CD14-positive monocyte (primary cell): ENCODE measurements around the gene IGHMBP2. TPM values are rescaled to one million over a fixed set of nuclear protein-coding genes. Genes with fewer than 3 reads are reported as not detected.
"Not testable (repeated sequence)": the region's sequence is repeated elsewhere in the genome, so short reads cannot be mapped to it uniquely, and the experiment has no call there.

Experiments used
- DNase-seq, 3 donors: peaks; one replicate each; pipeline ENCODE4 v3.0.0-alpha.2; 2011 to 2022
- H2AFZ ChIP-seq: 2 replicates; pipeline ENCODE4 v1.6.0; 2012; ENCODE audit warnings: mild to moderate bottlenecking, low read depth, low read length, inconsistent platforms; ENCODE audit not compliant: insufficient read depth, poor library complexity, severe bottlenecking
- H3K27ac ChIP-seq, 2 donors: 1 replicate in 1 of 2; 2 replicates in 1 of 2; pipeline ENCODE4 v1.5.1; 2012 to 2013; ENCODE audit warnings: low read length in 2 of 2, control low read depth in 1 of 2, inconsistent platforms in 1 of 2, low read depth in 1 of 2, mild to moderate bottlenecking in 1 of 2
- H3K27me3 ChIP-seq, 2 donors: one replicate each; pipeline versions ENCODE4 v1.6.0 to v1.6.1; 2011 to 2013; ENCODE audit warnings: low read length in 2 of 2; ENCODE audit not compliant: control insufficient read depth in 2 of 2, insufficient read depth in 2 of 2
- H3K36me3 ChIP-seq, 2 donors: replicated peaks in 1 of 2; 1 replicate in 1 of 2; 2 replicates in 1 of 2; pipeline versions ENCODE4 v1.5.1 to v1.6.1; 2012 to 2013; ENCODE audit warnings: low read length in 2 of 2, control low read depth in 1 of 2, inconsistent platforms in 1 of 2, mild to moderate bottlenecking in 1 of 2; ENCODE audit not compliant: insufficient read depth in 2 of 2, control insufficient read depth in 1 of 2
- H3K4me1 ChIP-seq, 2 donors: 1 replicate in 1 of 2; 2 replicates in 1 of 2; pipeline versions ENCODE4 v1.5.1 to v1.6.1; 2012 to 2013; ENCODE audit warnings: low read length in 2 of 2, control low read depth in 1 of 2, inconsistent platforms in 1 of 2, mild to moderate bottlenecking in 1 of 2, moderate library complexity in 1 of 2; ENCODE audit not compliant: insufficient read depth in 2 of 2, control insufficient read depth in 1 of 2
- H3K4me2 ChIP-seq: replicated peaks from 2 replicates; pipeline ENCODE3; 2012; ENCODE audit warnings: low read length, moderate library complexity, mild to moderate bottlenecking; ENCODE audit not compliant: poor library complexity, severe bottlenecking; ENCODE audit errors: extremely low read depth
- H3K4me3 ChIP-seq, 3 experiments: fragments of 200-600 bp in 1 of 3; sonication (generic) in 1 of 3; replicated peaks in 1 of 3; 1 replicate in 2 of 3; 2 replicates in 1 of 3; pipeline ENCODE4 v1.5.1; 2011 to 2013; ENCODE audit warnings: low read length in 3 of 3, mild to moderate bottlenecking in 3 of 3, control low read depth in 2 of 3, low read depth in 2 of 3, inconsistent platforms in 1 of 3, moderate library complexity in 1 of 3
- H3K79me2 ChIP-seq: 2 replicates; pipeline ENCODE4 v1.6.0; 2012; ENCODE audit warnings: mild to moderate bottlenecking, control low read depth, inconsistent platforms, low read length, moderate library complexity; ENCODE audit not compliant: insufficient read depth
- H3K9ac ChIP-seq: 2 replicates; pipeline ENCODE4 v1.6.0; 2017; ENCODE audit warnings: low read length, mild to moderate bottlenecking; ENCODE audit not compliant: insufficient read depth, poor library complexity, severe bottlenecking
- H3K9me3 ChIP-seq, 2 donors: replicated peaks in 1 of 2; 1 replicate in 1 of 2; 2 replicates in 1 of 2; pipeline versions ENCODE4 v1.5.1 to v1.6.1; 2012 to 2013; ENCODE audit warnings: low read length in 2 of 2, control low read depth in 1 of 2; ENCODE audit not compliant: control insufficient read depth in 1 of 2, insufficient read depth in 1 of 2
- H4K20me1 ChIP-seq: 2 replicates; pipeline ENCODE4 v1.6.0; 2012; ENCODE audit warnings: mild to moderate bottlenecking, low read length, control low read depth, moderate library complexity; ENCODE audit not compliant: insufficient read depth
- H3K27ac Mint-ChIP-seq, 7 donors: one replicate each; pipeline ENCODE4 v1.8.0; 2020; ENCODE audit warnings: mild to moderate bottlenecking in 7 of 7, mixed read lengths in 7 of 7, moderate library complexity in 6 of 7, inconsistent platforms in 2 of 7
- H3K27me3 Mint-ChIP-seq, 3 donors: one replicate each; pipeline ENCODE4 v1.8.0; 2021 to 2022; ENCODE audit warnings: low read depth in 3 of 3, mild to moderate bottlenecking in 3 of 3, mixed read lengths in 3 of 3, moderate library complexity in 3 of 3, inconsistent platforms in 1 of 3
- H3K36me3 Mint-ChIP-seq, 2 donors: one replicate each; pipeline ENCODE4 v1.8.0; 2020; ENCODE audit warnings: mixed read lengths in 2 of 2, inconsistent platforms in 1 of 2, mild to moderate bottlenecking in 1 of 2
- H3K4me1 Mint-ChIP-seq: one replicate; pipeline ENCODE4 v1.8.0; 2020; ENCODE audit warnings: mild to moderate bottlenecking, mixed read lengths
- H3K4me3 Mint-ChIP-seq, 2 donors: one replicate each; pipeline ENCODE4 v1.8.0; 2020; ENCODE audit warnings: mild to moderate bottlenecking in 2 of 2, mixed read lengths in 2 of 2, moderate library complexity in 1 of 2
- H3K9me3 Mint-ChIP-seq, 7 donors: one replicate each; pipeline ENCODE4 v1.8.0; 2020 to 2022; ENCODE audit warnings: mixed read lengths in 7 of 7, mild to moderate bottlenecking in 6 of 7, moderate library complexity in 6 of 7, inconsistent platforms in 2 of 7
- WGBS: methylation state at CpG from one replicate; pipeline ENCODE4 v1.1.5; 2013; ENCODE audit warnings: missing lambda C conversion rate; ENCODE audit not compliant: insufficient coverage; 5-methylcytosine and 5-hydroxymethylcytosine counted together
- intact Hi-C, 2 donors: fragments of 100-400 bp; cut with micrococcal nuclease; formaldehyde crosslinking; loops; one replicate each; pipeline versions ENCODE4 v1.15.0 to v1.15.1; 2023
- polyA plus RNA-seq, 3 donors: library from polyadenylated mRNA; depleted of rRNA in 1 of 3; unstranded in 2 of 3; stranded (reverse) in 1 of 3; fragments of 300-500 nt in 2 of 3; fragments of >200 nt in 1 of 3; fragmentation: Illumina TruSeq in 2 of 3; gene quantifications; 1 replicate in 2 of 3; 2 replicates in 1 of 3; pipeline ENCODE4 v1.2.3, GENCODE V29; 2012 to 2021
- TF ChIP-seq, protein P1 (sequence below): fragments of 200-600 bp; IDR thresholded peaks from one replicate; pipeline ENCODE4 v1.8.0; 2022; ENCODE audit warnings: antibody characterized with exemption, mild to moderate bottlenecking

IGHMBP2 gene
- polyA plus RNA-seq, 3 donors = 3.9 to 14.9 (median 6.0) TPM

- Mint-ChIP-seq H3K27ac (peak overlapping the region in 2 of 7 donors; percentile 19 to 30), H3K36me3 (no peaks in the 10 kb centered on the region), H3K9me3 (peaks cover 0 to 6% (median 2%) of the 10 kb centered on the region in 7 donors), H3K27me3 (peaks cover 19 to 23% (median 22%) of the 10 kb centered on the region in 3 donors), H3K4me1 (peaks cover 19% of the 10 kb centered on the region), H3K4me3 (peak overlapping the region; percentile 84 to 88)
- H3K4me1 ChIP-seq = peaks cover 14 to 19% of the 10 kb centered on the region in 2 donors
- peak overlapping the region; percentile 51 to 83 (median 74) for H3K4me3 ChIP-seq
- H3K9ac ChIP-seq = peak overlapping the region; percentile 57
- no peaks in the 10 kb centered on the region for H3K9me3 ChIP-seq
- TF ChIP-seq, protein P1, sequence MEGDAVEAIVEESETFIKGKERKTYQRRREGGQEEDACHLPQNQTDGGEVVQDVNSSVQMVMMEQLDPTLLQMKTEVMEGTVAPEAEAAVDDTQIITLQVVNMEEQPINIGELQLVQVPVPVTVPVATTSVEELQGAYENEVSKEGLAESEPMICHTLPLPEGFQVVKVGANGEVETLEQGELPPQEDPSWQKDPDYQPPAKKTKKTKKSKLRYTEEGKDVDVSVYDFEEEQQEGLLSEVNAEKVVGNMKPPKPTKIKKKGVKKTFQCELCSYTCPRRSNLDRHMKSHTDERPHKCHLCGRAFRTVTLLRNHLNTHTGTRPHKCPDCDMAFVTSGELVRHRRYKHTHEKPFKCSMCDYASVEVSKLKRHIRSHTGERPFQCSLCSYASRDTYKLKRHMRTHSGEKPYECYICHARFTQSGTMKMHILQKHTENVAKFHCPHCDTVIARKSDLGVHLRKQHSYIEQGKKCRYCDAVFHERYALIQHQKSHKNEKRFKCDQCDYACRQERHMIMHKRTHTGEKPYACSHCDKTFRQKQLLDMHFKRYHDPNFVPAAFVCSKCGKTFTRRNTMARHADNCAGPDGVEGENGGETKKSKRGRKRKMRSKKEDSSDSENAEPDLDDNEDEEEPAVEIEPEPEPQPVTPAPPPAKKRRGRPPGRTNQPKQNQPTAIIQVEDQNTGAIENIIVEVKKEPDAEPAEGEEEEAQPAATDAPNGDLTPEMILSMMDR = no peak
- H3K36me3 ChIP-seq = no peaks in the 10 kb centered on the region
- peak overlapping the region; percentile 88 for H3K4me2 ChIP-seq
- H3K79me2 ChIP-seq = no peaks in the 10 kb centered on the region
- peak overlapping the region; percentile 79 for H2AFZ ChIP-seq
- peak overlapping the region in 1 of 2 donors; percentile 57 for H3K27ac ChIP-seq
- peaks cover 3 to 11% of the 10 kb centered on the region in 2 donors for H3K27me3 ChIP-seq
- intact Hi-C loops = no loop called here
- WGBS = 0% methylated on average over 57 of the region's 62 CpGs
- peak in 2 of 3 donors; percentile 57 to 60 for DNase-seq
- H4K20me1 ChIP-seq = no peaks in the 10 kb centered on the region
These were observed 48.3 kb upstream of the IGHMBP2 start for GRCh38 chr11:68855205-68855981.

GRCh38 chr11:68856425-68857030 is 47.2 kb upstream of the IGHMBP2 start:
- H3K27ac Mint-ChIP-seq, DNase-seq, H3K9me3 ChIP-seq, H3K27ac ChIP-seq, H2AFZ ChIP-seq, H3K79me2 ChIP-seq, H3K4me3 ChIP-seq, H3K4me3 Mint-ChIP-seq, H3K9ac ChIP-seq, H3K36me3 Mint-ChIP-seq, H3K36me3 ChIP-seq, H4K20me1 ChIP-seq, intact Hi-C loops, H3K4me2 ChIP-seq: not testable (repeated sequence)
- Histone ChIP-seq H3K27me3 (peaks cover 3 to 11% of the 10 kb centered on the region in 2 donors), H3K4me1 (peaks cover 14 to 19% of the 10 kb centered on the region in 2 donors)
- Mint-ChIP-seq H3K4me1 (peaks cover 19% of the 10 kb centered on the region), H3K9me3 (peaks cover 2 to 14% (median 4%) of the 10 kb centered on the region in 7 donors), H3K27me3 (peaks cover 19 to 23% (median 23%) of the 10 kb centered on the region in 3 donors)
- 95% methylated on average over 10 of the region's 21 CpGs for WGBS
